Skeletal muscle tissue (tissue), 4 donors: ENCODE measurements around the gene MRPL10. TPM values are rescaled to one million over a fixed set of nuclear protein-coding genes. Genes with fewer than 3 reads are reported as not detected.
"Not testable (repeated sequence)": the region's sequence is repeated elsewhere in the genome, so short reads cannot be mapped to it uniquely, and the experiment has no call there.

Experiments used
- H3K27ac ChIP-seq: one replicate; pipeline ENCODE4 v1.7.0; 2013; ENCODE audit warnings: mild to moderate bottlenecking, low read depth, low read length, inconsistent platforms
- H3K27me3 ChIP-seq, 3 donors: one replicate each; pipeline ENCODE4 v1.7.0; 2013; ENCODE audit warnings: low read length in 3 of 3; ENCODE audit not compliant: control insufficient read depth in 3 of 3, insufficient read depth in 3 of 3
- H3K36me3 ChIP-seq, 3 donors: one replicate each; pipeline ENCODE4 v1.7.0; 2013; ENCODE audit warnings: low read length in 3 of 3; ENCODE audit not compliant: control insufficient read depth in 3 of 3, insufficient read depth in 3 of 3
- H3K4me1 ChIP-seq, 3 donors: one replicate each; pipeline ENCODE4 v1.7.0; 2013; ENCODE audit warnings: low read length in 3 of 3, mild to moderate bottlenecking in 3 of 3; ENCODE audit not compliant: control insufficient read depth in 3 of 3, insufficient read depth in 3 of 3
- H3K4me3 ChIP-seq, 3 donors: one replicate each; pipeline ENCODE4 v1.7.0; 2013; ENCODE audit warnings: low read length in 3 of 3
- H3K9ac ChIP-seq, 3 donors: one replicate each; pipeline ENCODE4 v1.7.0; 2013; ENCODE audit warnings: low read length in 3 of 3, mild to moderate bottlenecking in 3 of 3, moderate library complexity in 2 of 3, low read depth in 1 of 3
- H3K9me3 ChIP-seq, 3 donors: one replicate each; pipeline ENCODE4 v1.7.0; 2013; ENCODE audit warnings: low read length in 3 of 3; ENCODE audit not compliant: control insufficient read depth in 3 of 3
- total RNA-seq: library from RNA; depleted of rRNA; stranded (reverse); fragments of >200 nt; gene quantifications from one replicate; pipeline ENCODE4 v1.2.3, GENCODE V29; 2014
- donor health status: Osteomylitis.

MRPL10 gene
- total RNA-seq, 1 donor from 2014 or later, result 19.8 TPM

DNA sequence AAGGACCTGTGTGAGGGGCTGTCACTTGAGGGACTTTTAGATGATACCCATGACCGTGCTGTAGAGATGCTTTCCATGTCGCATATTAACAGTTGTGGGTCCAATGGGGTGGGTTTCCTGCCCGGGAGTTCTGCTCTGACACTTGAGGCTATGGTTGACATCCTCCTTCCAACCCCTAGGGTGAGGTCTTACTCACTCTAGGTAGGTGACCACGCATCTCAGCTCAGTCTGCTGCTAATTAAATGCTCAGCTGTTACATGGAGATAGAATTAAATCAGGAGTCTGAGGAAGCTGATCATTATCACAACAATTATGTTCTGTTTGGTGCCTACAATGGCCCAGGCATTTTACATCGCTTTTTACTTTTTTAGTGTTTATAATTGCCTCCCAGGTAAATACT, 49.9 kb downstream of the MRPL10 start:
- H3K36me3 ChIP-seq, result no peaks in the 10 kb centered on the region
- no peak overlapping the region for H3K27ac ChIP-seq
- H3K9me3 ChIP-seq, result no peaks in the 10 kb centered on the region
- H3K4me3 ChIP-seq, result no peak overlapping the region
- peaks cover 21 to 41% (median 32%) of the 10 kb centered on the region in 3 donors for H3K27me3 ChIP-seq
- no peaks in the 10 kb centered on the region for H3K4me1 ChIP-seq
- no peak overlapping the region for H3K9ac ChIP-seq

DNA sequence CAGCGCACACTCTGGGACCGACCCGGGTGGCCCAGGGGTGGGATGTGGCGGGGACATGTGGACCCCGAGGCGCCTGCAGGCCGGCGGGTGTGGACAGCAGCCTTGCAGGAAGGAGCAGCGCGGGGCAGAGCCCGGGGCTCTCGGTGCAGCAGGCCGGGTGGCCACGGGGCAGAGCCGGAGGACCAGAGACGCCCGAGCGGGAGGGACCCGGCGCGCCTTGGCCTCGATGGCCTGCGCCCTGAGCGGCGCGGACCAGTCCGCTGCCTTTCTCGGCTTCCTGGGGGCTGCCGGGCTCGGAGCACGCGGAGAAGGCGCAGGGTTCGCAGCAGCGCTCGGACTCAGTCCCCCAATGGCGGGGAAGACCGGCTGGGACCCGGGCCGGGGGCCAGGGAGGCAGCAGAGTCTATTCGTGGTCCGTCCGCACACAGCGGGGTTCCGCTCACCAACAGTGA, 53.1 kb downstream of the MRPL10 start:
- H3K27me3 ChIP-seq, result peaks cover 43 to 51% (median 48%) of the 10 kb centered on the region in 3 donors
- no peak overlapping the region for H3K9ac ChIP-seq
- H3K9me3 ChIP-seq, result no peaks in the 10 kb centered on the region
- H3K4me1 ChIP-seq, result no peaks in the 10 kb centered on the region
- no peak overlapping the region for H3K27ac ChIP-seq
- H3K4me3 ChIP-seq, result no peak overlapping the region
- H3K36me3 ChIP-seq, result no peaks in the 10 kb centered on the region

DNA sequence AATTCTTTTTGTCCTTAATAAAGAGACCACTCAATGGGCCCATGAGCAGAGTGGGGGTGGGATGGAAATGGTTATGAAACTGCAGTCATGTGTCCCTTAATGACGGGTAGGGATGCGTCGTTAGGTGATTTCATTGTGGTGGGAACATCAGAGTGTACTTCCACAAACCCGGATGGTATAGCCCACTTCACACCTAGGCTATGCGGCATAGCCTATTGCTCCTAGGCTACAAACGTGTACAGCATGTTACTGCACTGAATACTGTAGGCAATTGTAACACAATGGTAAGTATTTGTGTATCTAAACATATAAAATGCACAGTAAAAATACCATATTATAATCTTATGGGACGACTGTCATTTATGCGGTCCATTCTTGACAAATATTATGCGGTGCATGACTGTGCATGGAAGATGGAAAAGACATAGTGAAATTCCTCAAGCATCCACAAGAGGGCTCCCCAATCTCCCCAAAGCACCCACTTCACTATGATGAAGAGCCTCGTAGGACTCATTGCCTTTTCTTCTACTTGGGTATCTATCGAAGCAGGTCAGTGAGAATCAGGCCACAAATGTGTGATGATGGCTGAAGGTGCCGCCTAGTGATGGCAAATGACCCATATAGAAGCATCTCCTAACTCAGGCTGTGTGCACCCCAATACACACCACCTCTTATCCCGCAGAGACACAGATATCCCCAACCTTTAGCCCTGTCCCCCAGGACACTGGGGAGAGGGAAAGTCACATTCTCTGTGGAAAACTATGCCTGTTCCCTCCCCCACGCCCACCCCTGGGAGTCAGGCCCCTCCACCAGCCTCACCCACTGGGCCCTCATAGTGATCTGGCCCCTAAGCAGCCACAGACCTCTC, 54.8 kb downstream of the MRPL10 start:
- no peak overlapping the region for H3K27ac ChIP-seq
- no peaks in the 10 kb centered on the region for H3K36me3 ChIP-seq
- H3K27me3 ChIP-seq, result peaks cover 43 to 55% (median 48%) of the 10 kb centered on the region in 3 donors
- H3K4me1 ChIP-seq, result no peaks in the 10 kb centered on the region
- no peak overlapping the region for H3K4me3 ChIP-seq
- no peaks in the 10 kb centered on the region for H3K9me3 ChIP-seq
- no peak overlapping the region for H3K9ac ChIP-seq

DNA sequence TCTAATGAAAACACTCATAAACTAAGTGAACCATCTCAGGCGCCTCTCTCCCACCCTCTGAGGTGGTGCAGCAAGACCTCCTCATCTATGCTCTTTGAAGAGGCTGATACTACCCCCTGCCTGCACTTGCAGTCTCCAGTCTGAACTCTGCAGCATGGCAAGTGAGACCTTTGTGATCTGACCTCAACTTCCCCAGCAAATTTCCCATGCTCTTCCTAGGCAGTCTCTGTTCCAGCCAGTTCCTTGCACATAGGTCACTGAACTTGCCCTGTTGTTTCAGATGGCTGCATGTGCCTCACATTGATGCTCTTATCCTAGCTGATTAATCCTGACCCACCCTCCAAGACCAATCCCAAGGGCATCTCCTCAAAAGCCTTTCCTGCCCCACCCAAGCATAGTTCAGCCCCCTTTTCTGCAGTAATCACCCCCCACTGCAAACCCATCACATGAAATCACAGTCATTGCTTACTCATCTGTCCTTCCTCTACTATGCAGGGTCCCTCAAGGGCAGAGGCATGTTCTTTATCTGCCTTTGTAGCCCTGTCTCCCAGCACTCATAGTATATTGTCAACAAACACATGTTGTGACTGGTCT, 56.3 kb downstream of the MRPL10 start:
- no peaks in the 10 kb centered on the region for H3K4me1 ChIP-seq
- H3K4me3 ChIP-seq, result no peak overlapping the region
- H3K9ac ChIP-seq, result no peak overlapping the region
- peaks cover 37 to 52% (median 43%) of the 10 kb centered on the region in 3 donors for H3K27me3 ChIP-seq
- H3K9me3 ChIP-seq, result no peaks in the 10 kb centered on the region
- no peaks in the 10 kb centered on the region for H3K36me3 ChIP-seq
- no peak overlapping the region for H3K27ac ChIP-seq

DNA sequence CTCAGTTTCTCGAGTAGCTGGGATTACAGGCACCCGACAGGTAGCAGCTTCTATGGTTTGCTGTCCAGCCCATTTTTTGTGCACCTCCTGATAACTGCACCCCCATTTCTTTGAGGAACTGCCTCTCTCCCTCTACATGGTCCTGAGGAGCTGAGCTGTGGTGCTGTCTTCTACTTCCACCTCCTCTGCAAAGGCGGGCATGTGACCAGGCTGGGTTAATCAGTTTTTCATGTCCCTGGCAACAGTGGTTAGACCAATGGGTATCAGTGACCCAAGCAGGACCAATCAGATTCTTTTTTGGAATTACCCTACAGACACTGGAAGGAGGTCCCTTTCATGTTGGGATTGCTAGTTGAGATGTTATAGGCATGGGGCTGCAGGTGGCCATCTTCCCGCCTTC, 57.0 kb downstream of the MRPL10 start:
- no peak overlapping the region for H3K27ac ChIP-seq
- no peaks in the 10 kb centered on the region for H3K9me3 ChIP-seq
- H3K27me3 ChIP-seq, result peaks cover 35 to 52% (median 43%) of the 10 kb centered on the region in 3 donors
- H3K4me3 ChIP-seq, result no peak overlapping the region
- no peaks in the 10 kb centered on the region for H3K36me3 ChIP-seq
- no peaks in the 10 kb centered on the region for H3K4me1 ChIP-seq
- no peak overlapping the region for H3K9ac ChIP-seq

DNA sequence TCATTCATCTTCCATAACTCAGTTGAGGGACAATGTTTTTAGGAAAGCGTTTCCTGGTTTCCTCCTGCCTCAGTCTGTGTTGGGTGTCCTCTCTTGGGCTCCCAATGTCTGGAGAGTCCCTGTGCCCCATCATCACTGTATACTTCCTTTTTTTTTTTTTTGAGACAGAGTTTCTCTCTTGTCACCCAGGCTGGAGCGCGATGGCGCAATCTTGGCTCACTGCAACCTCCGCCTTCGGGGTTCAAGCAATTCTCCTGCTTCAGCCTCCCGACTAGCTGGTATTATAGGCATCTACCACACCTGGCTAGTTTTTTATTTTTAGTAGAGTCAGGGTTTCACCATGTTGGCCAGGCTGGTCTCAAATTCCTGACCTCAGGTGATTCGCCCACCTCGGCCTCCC, 57.7 kb downstream of the MRPL10 start:
- H3K4me1 ChIP-seq, result not testable (repeated sequence)

More for the DNA sequence above, 57.7 kb downstream of the MRPL10 start:
- H3K4me3 ChIP-seq, H3K27ac ChIP-seq, H3K9me3 ChIP-seq, H3K9ac ChIP-seq, H3K36me3 ChIP-seq: not testable (repeated sequence)
- peaks cover 34 to 52% (median 43%) of the 10 kb centered on the region in 3 donors for H3K27me3 ChIP-seq

Other genes with a start within 250 kb of the MRPL10 start
- 119 TPM for gene KPNB1, start 181.6 kb downstream of the MRPL10 start, total RNA-seq
- 7.8 TPM for gene TBKBP1, start 137.4 kb downstream of the MRPL10 start, total RNA-seq
- gene TBX21, start 98.3 kb downstream of the MRPL10 start, total RNA-seq, result not detected
- gene OSBPL7, start 9.7 kb downstream of the MRPL10 start, total RNA-seq, result 8.4 TPM
- gene LRRC46, start 129 bp upstream of the MRPL10 start, total RNA-seq, result not detected
- gene SCRN2, start 9.7 kb upstream of the MRPL10 start, total RNA-seq, result 29.2 TPM
- under 0.01 TPM for gene SP6, start 19.6 kb upstream of the MRPL10 start, total RNA-seq
- gene SP2, start 64.7 kb upstream of the MRPL10 start, total RNA-seq, result 0.52 TPM
- 12.0 TPM for gene PNPO, start 110.0 kb upstream of the MRPL10 start, total RNA-seq
- gene PRR15L, start 126.3 kb upstream of the MRPL10 start, total RNA-seq, result not detected
- 59.0 TPM for gene CDK5RAP3, start 139.6 kb upstream of the MRPL10 start, total RNA-seq
- gene COPZ2, start 206.3 kb upstream of the MRPL10 start, total RNA-seq, result 39.7 TPM
- 93.4 TPM for gene NFE2L1, start 216.8 kb upstream of the MRPL10 start, total RNA-seq